Measurements from ENCODE around the gene OR5AN1. TPM values are rescaled to one million over a fixed set of nuclear protein-coding genes. Genes with fewer than 3 reads are reported as not detected.
"Not testable (repeated sequence)": the region's sequence is repeated elsewhere in the genome, so short reads cannot be mapped to it uniquely, and the experiment has no call there.

The OR5AN1 gene
- not detected for polyA plus RNA-seq

- no peak within 1 kb of the TSS for H3K27ac ChIP-seq (ENCODE audit: low read depth, low read length)
- 67 to 83% (median 78%) methylated on average over 3 of the region's 3 CpGs for WGBS, 3 donors
These were observed at the start of gene OR5AN1 for GRCh38 chr11:59358595-59358994. Gene OR5AN1 (plus strand): TSS chr11:59358895. CDS start chr11:59364459, 5,564 bp downstream.

DNA sequence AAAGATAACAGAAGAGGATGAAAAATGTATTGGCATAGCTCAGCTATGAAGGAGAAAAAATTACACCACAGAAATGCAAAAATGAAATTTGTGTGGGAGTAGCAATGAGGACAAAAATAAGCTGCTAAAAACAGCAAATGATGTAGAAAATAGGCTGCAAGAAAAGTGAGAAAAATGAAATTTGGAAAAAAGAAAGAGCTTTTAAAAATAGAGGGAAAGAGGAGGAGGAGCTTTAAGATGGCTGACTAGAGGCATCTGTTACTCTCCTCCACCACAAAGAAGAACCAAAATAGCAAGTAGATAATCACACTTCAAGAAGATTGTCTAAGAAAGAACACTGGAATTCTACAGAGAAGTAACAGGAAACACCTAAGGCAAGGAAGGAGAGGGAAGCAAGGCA, 23.7 kb upstream of the OR5AN1 start:
- H3K27ac ChIP-seq (ENCODE audit: low read depth, low read length) = no peak overlapping the region

DNA sequence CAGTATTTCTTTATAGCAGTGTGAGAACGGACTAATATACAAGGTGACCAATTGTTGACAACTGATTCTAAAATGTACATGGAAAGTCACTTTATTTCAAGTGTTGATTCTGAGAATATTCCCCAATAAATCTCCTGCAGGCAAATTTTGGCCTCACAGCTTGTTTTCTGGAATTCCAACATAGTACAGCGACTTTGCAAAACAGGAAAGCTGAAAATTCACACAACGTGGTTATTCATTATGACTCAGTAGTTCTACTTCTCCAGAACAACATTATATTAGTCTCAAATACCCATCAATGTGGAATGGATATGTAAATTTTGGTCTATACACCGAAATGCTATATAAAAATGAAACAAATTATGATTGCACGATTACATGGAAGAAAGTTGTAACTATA, 22.5 kb upstream of the OR5AN1 start:
- WGBS, 3 donors = 71 to 78% (median 74%) methylated on average over 5 of the region's 5 CpGs
- no peak overlapping the region for H3K27ac ChIP-seq (ENCODE audit: low read depth, low read length)

- no peak overlapping the region for H3K27ac ChIP-seq (ENCODE audit: low read depth, low read length)
These were observed 21.8 kb upstream of the OR5AN1 start for GRCh38 chr11:59336931-59337330.

DNA sequence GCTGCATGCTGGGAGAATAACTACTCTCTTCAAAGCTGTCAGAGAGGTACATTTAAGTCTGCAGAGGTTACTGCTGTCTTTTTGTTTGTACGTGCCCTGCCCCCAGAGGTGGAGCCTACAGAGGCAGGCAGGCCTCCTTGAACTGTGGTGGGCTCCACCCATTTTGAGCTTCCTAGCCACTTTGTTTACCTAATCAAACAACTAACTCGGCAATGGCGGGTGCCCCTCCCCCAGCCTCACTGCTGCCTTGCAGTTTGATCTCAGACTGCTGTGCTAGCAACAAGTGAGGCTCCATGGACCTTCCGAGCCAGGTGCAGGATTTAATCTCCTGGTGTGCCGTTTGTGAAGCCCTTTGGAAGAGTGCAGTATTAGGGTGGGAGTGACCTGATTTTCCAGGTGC, 9.0 kb upstream of the OR5AN1 start:
- 62 to 82% (median 81%) methylated on average over 5 of the region's 5 CpGs for WGBS, 3 donors
- not testable (repeated sequence) for H3K27ac ChIP-seq (ENCODE audit: low read depth, low read length)

- H3K27ac ChIP-seq (ENCODE audit: low read depth, low read length) = no peak overlapping the region
- WGBS, 3 donors = 80 to 87% (median 82%) methylated on average over 4 of the region's 4 CpGs
These were observed 3.5 kb upstream of the OR5AN1 start for GRCh38 chr11:59355226-59355625.

DNA sequence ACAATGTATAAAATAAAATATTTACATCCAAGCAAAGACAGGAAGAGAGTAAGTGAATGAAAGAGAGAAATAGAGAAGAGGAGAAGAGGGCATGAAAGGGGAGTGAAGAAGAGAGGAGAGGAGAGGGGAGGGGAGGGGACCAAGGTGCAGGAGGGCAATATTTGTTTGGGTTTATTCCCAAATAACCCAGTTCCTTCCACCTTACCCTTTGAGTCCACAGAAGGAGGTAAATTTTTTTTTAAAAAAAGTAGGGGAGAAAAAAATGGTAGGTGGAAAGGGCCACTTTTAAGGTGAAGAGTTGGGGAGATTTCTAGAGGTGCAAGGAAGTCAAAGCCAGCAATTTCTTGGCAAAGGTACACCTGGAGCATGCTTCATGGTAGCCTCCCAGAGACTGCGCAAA, 2.1 kb upstream of the OR5AN1 start:
- 96 to 100% (median 97%) methylated on average over 1 of the region's 1 CpG for WGBS, 3 donors
- H3K27ac ChIP-seq (ENCODE audit: low read depth, low read length) = no peak overlapping the region

- no peak overlapping the region for H3K27ac ChIP-seq (ENCODE audit: low read depth, low read length)
These were observed 675 bp upstream of the OR5AN1 start for GRCh38 chr11:59358020-59358419.

- no peak overlapping the region for H3K27ac ChIP-seq (ENCODE audit: low read depth, low read length)
These were observed 6.7 kb downstream of the OR5AN1 start for GRCh38 chr11:59365232-59366018.

- H3K27ac ChIP-seq (ENCODE audit: low read depth, low read length) = no peak overlapping the region
- 41 to 59% (median 42%) methylated on average over 8 of the region's 8 CpGs for WGBS, 3 donors
These were observed 9.7 kb downstream of the OR5AN1 start for GRCh38 chr11:59368238-59369022.

- 34 to 42% (median 37%) methylated on average over 3 of the region's 3 CpGs for WGBS, 3 donors
- H3K27ac ChIP-seq (ENCODE audit: low read depth, low read length) = not testable (repeated sequence)
These were observed 13.6 kb downstream of the OR5AN1 start for GRCh38 chr11:59372324-59372723.

- 49 to 55% (median 54%) methylated on average over 2 of the region's 2 CpGs for WGBS, 3 donors
These were observed 21.8 kb downstream of the OR5AN1 start for GRCh38 chr11:59380263-59381059.

DNA sequence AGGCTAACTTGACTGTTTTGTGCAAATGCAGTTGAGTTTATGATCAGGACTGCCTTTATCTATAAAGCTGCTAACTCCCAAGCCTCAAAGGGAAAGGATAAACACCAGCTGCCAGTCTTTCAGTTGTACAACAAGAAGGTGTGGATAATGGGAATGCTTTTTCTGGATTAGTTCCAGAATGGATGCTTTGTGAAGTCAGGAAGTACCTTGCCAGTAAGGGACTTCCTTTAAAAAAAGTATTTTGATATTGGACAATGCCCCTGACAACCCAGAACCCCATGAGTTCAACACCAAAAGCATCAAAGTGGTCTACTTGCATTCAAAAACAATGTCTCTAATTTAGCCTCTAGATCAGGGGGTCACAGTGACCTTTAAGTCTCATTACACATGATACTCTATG, 35.5 kb downstream of the OR5AN1 start:
- no peak overlapping the region for H3K27ac ChIP-seq (ENCODE audit: low read depth, low read length)

More at GRCh38 chr11:59380263-59381059, 21.8 kb downstream of the OR5AN1 start:
- no peak overlapping the region for H3K27ac ChIP-seq (ENCODE audit: low read depth, low read length)

DNA sequence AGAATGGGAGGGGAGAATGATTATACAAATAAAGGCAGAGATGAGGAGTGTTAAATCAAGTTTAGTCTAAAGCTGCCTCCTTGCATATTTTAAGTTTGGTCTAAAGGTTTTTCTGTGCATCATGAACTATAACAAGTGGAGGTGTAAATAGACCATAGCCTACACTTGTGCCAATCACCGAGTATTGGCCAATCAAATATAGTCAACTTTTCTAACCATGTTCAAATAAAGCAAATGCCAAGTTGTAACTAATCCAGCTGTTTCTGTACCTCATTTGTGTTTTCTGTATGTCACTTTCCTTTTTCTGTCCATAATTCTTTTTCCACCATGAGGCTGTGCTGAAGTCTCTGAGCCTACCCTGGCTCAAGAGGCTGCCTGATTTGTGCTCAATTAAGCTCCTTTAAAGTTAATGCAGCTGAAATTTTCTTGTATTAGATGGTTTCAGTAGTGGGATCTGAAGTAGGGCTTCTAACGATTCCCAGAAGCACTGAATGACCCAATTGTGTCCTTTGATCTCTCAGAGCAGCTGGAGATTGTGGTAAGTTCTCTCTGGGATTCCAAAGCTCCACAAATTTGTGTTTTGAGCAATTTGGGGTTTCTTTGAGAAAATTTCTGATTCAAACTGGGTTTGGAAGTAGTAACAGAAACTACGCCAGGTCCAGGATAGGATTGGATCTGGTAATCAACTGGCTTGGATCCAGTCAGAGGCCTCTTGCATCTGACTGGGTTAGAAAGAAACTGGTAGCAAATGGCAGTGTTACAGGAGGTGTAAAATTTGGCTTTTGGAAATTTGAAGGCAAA, 42.0 kb downstream of the OR5AN1 start:
- no peak overlapping the region for H3K27ac ChIP-seq (ENCODE audit: low read depth, low read length)
- WGBS, 3 donors = 67 to 84% (median 74%) methylated on average over 3 of the region's 3 CpGs

DNA sequence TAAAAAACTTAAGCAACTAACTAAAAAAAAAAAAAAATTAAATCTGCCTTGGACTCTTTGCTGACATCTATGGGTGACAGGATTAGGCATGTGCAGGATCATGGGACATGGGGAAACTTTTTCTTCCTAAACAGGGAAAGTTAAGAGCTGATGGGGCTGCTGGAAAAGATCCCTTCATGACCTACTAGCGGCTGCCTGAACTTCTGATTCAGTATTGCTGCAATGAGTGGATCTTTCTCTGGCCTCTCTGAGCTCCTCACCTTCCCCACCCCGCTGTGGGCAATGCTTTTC, 42.5 kb downstream of the OR5AN1 start:
- H3K27ac ChIP-seq (ENCODE audit: low read depth, low read length) = no peak overlapping the region
- 50 to 72% (median 61%) methylated on average over 2 of the region's 2 CpGs for WGBS, 3 donors

GRCh38 chr11:59403546-59403945, 44.9 kb downstream of the OR5AN1 start:
- no peak overlapping the region for H3K27ac ChIP-seq (ENCODE audit: low read depth, low read length)

DNA sequence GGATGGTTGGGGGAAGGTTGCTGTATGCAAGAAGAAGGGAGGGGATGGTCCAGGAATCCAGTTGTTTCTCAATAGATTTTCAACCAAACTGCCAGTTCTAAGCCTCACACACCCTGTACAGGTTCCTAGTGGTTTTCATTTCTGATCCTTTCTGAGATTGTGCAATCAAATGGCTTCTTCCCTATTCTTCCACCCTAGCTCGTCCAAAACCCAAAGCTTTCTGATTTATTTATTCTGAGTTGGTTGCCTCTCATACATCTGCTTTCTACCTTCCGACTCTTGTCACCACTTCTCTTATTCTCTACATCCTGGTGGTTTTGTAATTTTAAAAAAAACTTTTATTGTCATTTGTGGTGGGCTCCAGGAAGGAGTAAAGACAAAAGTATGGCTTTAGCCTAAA, 55.0 kb downstream of the OR5AN1 start:
- no peak overlapping the region for H3K27ac ChIP-seq (ENCODE audit: low read depth, low read length)
- WGBS, 3 donors = 40 to 73% (median 50%) methylated on average over 2 of the region's 2 CpGs

DNA sequence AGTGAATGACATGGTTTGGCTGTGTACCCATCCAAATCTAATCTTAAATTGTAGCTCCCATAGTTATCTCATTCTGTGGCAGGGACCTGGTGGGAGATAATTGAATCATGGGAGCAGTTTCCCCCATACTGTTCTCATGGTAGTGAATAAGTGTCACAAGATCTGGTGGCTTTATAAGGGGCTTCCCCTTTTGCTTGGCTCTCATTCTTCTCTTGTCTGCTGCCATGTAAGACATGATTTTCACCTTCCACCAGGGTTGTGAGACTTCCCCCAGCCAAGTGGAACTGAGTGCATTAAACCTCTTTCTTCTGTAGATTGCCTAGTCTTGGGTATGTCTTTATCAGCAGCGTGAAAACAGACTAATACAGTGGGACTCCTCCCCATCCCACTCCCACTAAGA, 56.4 kb downstream of the OR5AN1 start:
- 87 to 91% (median 87%) methylated on average over 1 of the region's 1 CpG for WGBS, 3 donors
- H3K27ac ChIP-seq (ENCODE audit: low read depth, low read length) = no peak overlapping the region

DNA sequence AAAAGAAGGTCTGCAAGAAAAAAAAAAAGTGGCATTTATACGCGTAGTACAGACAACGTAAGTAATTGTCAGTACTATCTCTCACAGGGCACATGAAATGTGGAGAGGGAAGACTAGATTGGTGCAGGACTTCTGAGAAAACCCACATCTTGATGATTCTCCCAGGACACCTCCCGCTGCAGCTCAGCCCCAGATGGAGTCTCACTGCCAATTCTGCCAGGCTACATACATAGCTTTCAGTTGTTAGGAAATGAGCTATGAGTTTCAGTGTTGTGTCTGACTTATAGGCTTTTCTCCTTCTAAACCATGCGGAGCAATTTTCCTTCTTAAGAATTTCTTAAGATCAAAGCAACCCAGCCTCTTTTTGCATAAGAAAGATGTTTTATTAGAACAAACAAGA, 57.9 kb downstream of the OR5AN1 start:
- 82 to 92% (median 91%) methylated on average over 5 of the region's 5 CpGs for WGBS, 3 donors
- no peak overlapping the region for H3K27ac ChIP-seq (ENCODE audit: low read depth, low read length)

Measured in adipose tissue (tissue), 3 donors.